GM18511 (cell line): ENCODE measurements around the gene M1AP.
A peak's percentile ranks its signal among the peaks of the same experiment; 100 is the strongest.

Source experiments
- ATAC-seq: cut with Tn5 transposase; IDR thresholded peaks from one replicate; pipeline ENCODE4 v1.9.1; 2021; ENCODE audit warnings: mild to moderate bottlenecking, moderate library complexity; ENCODE audit not compliant: unreplicated experiment

M1AP gene

DNA sequence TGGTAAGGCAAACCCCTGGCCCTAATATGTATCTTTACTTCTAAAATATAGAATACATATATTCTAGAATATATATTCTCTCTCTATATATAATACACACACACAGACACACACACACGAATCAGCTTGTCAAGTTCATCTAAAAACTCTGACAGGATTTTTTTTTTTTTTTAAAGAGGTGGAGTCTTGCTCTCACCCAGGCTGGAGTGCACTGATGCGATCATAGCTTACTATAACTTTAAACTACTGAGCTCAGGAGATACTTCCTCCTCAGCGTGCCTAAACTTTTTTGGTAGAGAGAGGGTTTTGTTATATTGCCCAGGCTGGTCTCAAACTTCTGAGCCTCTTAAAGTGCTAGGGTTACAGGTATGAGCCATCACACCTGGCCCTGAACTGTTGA is 48.5 kb downstream of the M1AP start:
- no peak for ATAC-seq

DNA sequence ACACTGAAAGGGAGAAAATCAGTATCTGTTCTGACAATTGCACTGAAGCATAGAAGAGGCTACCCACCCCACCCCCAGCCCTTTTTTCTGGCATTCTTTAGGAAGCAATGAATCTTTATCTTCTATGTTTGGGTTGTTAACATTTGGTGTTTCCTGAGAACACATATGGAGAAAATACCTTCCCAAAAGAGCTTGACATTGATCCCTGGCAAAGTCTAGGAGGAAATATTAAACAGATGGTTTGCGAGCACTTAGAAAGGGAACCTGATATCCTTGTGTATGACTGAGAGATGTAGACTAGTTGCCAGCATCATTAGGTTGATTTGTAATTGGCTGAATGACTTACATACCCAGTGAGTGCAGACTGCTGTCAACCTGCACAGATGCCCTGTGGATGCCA is 50.7 kb downstream of the M1AP start:
- no peak for ATAC-seq

DNA sequence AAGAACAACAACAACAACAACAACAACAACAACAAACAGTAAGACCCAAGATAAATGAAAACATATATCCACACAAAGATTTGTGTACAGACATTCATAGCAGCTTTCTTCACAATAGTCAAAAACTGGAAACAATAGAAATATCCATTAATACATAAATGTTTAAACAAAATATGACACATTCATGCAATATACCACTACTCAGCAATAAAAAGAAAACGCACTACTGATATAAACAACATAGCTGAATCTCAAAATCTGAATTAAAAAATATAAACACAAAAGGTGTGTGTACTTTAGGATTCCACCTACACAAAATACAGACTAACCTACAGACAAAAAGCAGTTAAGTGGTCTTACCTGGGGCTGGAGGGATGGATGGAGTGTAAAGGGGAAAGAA is 51.5 kb downstream of the M1AP start:
- no peak for ATAC-seq

DNA sequence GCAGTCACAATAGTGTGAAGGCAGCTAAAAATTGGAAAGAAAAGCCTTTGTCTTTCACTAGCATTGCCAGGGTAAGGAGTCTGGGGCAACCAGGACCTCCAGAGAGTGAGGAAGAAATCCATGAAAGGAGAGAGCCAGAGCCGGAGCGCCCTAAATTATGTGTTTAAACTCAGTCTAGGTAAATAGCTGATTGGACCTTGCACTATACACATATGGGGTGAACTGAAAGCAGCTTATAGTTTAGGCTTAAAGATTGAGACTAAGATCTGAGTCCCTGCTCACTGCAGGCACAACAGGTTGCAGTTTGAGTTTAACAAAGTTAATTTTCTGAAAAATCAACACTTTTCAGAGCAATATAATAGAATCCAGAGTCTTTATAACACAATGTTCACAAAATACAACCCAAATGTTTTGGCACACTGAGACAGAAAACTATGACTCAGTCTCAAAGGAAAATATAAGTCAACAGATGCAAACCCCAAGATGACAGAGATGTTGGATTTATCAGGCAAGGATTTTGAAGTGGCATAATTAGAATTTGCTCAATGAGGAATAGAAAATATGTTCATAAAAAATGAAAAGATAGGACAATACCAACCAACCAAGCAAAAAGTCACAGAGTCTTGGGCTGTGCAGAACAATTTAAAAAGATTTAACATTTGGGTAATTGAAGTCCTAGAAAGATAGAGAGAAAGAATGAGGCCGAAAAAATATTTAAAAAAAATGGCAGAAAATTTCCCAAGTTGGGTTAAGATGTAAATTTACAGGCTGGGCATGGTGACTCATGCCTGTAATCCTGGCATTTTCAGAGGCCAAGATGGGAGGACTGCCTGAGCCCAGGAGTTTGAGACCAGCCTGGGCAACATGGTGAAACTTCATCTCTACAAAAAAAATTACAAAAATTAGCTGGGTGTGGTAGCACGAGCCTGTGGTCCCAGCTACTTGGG is 54.0 kb downstream of the M1AP start:
- no peak for ATAC-seq

DNA sequence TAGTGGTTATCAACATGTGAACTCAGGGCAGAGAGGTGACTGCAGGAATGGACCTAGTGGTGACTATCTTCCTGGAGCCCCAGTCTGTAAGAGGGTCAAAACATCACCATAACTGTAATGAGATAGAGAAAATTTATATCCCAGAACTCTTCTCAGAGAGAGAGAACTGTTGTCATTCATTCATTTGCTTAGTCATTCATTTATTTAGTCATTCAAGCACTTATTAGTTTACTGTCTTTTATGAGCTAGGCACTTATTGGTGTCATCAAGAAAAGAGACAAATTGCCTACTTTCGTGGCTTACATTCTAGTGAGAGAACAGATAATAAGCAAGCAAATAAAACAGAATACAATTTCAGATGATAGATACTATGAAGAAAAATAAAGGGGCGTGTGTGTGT is 59.5 kb downstream of the M1AP start:
- no peak for ATAC-seq

DNA sequence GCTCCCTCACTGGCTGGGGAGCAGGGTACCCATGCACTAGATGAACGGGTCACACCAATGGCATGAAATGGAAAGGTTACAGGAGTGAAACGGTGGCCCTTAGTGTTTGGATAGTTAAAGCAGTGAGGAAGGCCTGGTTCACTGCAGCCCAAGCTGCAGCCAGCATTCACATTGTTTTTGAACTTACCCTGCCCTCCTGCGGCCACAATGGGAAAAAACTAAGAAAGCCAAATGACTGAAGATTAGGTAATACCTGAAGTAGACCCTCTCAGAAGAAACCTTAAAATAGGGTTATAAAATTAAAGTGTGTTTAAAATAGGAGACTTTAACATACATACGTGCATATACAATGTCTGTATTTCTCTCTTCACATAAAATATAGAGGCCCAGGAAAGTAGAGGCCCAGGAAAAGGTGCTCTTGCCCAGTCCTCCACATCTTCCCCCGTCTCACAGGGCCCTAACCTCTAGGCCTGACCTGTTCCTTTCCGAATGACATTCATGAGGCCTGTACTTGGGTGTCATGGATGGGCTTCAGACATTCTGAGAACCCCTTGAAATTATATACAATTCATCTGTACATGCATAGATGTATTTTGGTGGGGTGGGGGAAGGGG is 60.4 kb downstream of the M1AP start:
- peak; percentile 79 for ATAC-seq

DNA sequence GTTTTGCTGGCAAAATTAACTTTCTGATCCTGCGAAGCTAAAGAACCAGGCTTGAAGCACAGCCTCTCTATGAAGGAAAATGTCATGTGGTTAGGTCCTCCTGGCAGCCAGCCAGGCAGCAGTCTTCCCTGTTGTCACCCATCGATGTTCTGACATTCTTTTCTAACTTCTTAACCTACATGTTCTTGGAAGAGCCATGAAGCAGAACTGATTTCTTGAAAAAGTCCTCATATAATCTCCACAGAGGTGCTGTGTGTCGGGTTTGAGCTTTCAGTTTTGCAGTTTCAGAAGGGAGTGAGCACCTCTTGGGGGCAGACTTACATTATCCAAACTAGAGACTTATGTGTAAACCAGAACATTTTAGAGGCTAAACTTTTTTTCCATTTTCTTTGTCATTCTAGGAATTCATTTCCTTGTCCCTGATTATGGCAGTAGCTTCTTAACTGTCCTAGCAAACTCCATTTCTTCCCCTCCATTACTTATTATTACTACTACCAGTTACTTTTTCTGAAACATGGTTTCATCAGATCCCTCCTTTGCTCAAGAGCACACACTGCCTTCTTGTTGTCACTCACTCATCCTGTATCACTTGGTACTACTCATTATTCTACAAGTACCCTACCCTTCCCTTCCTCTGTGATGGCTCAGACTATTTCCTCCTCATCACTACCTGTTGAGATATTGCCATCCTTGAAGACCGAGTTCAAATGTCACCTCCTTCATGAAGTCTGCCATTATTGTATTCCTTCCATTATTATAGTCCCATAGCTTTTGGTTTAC is 62.5 kb downstream of the M1AP start:
- no peak for ATAC-seq

DNA sequence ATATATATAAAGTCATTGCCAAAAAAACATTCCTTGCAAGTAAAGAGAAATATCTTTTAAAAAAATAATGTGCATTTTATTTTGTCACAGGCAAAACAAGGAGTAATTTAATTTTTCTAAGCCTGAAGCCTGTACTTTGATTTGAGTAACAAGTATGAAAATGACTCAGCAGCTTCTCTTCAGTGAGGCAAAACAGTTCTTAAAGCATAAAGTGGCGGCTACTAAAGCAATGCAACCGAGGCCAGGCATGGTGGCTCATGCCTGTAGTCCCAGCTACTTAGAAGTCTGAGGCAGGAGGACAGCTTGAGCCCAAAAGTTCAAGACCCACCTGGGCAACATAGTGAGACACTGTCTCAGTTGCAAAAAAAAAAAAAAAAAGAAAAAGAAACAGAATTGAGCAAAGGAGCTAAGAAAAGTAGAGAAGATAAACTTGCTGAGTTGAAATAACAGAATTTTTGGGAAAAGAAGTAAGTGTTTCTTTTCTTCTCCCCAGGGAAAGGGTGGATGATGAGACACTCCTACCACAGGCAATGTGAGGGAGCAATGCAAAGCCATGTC is 64.0 kb downstream of the M1AP start:
- peak; percentile 65 for ATAC-seq

DNA sequence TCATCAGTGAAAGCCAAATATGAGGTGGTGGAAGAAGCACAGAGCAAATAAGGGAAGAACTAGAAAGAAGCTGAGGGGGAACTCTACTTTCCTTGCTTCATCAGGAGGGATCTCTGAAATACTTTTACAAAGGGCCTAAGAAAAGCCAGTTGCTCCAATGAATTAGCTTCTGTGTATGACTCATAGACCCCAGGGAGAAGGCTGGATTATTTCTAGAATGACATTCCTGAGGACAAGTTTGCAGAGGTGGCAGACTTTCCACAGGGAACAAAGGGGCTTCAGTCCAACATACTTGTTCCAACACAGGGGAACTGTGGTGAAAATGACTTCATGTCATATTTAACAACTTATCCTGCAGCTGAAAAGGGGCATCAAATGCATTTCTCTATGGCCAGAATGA is 64.6 kb downstream of the M1AP start:
- ATAC-seq: no peak

DNA sequence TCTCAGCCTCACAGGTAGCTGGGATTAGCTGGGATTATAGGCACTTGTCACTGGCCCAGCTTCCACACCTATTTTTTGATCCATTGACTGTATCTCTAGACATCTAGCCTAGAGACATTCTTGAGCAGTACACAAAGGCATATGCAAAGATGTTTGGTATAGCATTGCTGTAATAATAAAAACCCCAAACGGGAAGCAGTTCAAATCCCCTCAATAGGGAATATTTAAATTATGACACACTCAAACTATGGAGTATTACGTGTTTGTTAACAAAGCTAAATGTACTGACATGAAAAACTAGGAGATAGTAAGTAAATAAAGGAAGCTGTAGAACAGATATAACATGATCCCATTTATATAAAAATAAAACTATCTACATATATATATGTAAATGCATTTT is 65.9 kb downstream of the M1AP start:
- no peak for ATAC-seq

DNA sequence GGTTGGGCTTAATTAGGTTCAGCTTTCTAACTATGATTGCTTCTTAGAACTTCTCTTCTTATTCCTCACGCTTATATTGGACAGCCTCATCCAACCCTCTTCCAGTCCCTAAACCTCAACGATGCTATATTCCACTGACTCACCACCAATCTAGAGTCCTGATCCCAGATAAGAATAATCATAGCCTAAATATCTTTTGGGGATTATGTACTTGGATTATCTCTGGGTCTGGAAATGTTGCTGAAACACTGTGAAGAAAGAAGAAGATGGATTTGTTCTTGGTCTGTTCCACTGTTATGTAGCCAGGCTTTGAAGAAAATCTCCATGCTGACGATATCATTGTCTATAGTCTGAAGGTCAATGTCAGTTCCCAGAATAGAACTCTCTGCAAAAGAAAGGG is 66.7 kb downstream of the M1AP start:
- no peak for ATAC-seq

DNA sequence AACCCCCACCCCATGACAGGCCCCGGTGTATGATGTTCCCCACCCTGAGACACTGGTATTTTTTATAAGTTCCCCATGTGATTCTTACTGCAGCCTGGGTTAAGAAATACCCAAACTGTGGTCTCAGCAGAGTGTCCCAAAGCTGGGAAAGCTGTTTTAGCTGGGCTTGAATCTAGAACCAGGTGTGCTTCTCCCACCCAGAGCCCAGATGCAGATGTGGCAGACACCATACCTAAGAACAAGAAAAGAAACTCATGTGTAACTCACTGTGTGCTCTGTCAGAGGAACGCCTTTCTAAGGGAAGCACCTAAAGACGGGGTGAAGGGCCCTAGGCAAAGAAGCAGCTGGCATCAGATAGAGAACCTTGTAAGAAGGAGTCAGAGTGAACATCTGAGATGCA is 69.7 kb downstream of the M1AP start:
- ATAC-seq: peak; percentile 39

DNA sequence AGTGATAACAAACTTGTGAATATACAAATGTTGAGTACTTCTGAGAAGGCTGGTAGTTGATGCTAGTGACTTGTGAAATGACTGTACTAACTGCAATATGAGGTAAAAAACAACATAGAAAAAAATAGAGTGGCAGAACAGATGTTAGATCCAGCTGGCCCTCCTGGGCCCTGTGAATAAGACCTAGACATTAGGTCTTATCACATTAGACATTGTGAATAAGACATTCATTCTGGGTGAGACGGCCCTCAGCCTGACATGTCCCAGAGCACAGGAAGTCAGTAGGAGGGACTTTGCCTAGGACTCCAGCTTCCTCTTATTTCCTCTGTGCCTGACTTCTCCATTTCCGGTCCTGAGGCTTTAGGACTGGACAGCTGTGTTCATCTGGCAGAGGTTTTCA is 70.7 kb downstream of the M1AP start:
- peak; percentile 49 for ATAC-seq

DNA sequence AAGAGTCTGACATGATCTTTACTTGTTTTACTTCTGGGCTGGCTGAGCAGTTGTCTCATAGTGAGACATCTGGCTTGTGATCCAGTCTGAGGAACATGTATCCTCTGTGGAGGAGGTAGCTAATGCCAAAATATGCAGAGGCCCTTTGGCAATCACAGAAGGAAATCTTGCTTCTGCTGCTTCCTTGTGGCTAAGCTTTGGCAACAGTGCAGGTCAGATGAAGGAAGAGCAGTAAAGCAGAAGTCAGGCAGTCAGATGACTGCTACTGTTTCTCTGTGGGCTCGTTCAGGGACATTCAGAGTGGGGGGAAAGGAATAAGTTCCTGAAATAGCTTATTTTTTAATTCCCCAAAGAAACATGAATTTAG is 71.3 kb downstream of the M1AP start:
- ATAC-seq: peak; percentile 23

DNA sequence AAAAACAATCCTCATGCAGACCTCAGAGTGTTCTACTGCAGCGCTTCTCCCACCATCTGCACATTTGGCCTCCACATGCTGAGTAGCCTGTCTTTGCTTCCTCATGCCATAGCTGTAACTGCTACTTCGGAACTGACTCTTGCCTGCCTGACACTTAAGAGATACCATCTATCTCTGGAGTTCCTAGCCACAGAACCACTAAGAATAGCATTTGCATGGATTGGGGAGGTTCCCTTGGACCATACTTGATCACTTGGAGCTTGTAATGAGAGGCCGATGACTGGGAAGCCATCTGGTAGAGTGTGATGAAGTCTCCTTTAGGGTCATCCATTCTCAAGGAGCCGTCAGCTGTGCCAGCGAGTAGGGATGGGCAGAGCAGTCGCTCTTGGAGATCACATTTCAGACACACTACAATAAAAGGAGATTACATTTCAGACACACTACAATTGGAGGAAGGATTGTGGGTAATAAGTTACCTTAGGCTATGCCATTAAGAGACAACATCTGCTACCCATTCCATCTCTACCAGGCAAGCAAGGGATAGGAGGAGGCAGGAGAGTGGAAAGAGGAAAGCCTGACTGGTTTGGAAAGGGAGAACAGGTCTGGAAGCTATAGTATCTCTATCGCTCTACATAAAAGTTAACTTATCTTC is 71.8 kb downstream of the M1AP start:
- ATAC-seq: no peak

DNA sequence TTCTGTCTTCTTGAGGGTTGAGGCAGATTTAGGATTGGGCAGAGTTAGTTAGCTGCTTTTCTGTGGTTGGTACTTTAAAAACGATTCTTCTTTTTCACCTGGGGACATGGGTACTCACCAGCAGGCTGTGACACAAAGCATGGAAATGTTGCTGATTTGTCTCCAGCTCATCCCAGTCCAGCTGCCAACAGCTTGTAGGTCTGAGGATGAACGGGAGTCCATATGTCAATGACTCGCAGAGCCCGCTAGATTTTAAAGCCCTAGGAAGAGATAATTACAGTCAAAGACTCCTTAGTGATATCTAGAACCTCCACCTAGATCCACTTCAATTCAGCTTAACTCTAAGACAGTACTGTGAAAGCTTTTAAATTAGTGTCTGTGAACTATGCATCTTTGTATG is 72.8 kb downstream of the M1AP start:
- ATAC-seq: no peak

DNA sequence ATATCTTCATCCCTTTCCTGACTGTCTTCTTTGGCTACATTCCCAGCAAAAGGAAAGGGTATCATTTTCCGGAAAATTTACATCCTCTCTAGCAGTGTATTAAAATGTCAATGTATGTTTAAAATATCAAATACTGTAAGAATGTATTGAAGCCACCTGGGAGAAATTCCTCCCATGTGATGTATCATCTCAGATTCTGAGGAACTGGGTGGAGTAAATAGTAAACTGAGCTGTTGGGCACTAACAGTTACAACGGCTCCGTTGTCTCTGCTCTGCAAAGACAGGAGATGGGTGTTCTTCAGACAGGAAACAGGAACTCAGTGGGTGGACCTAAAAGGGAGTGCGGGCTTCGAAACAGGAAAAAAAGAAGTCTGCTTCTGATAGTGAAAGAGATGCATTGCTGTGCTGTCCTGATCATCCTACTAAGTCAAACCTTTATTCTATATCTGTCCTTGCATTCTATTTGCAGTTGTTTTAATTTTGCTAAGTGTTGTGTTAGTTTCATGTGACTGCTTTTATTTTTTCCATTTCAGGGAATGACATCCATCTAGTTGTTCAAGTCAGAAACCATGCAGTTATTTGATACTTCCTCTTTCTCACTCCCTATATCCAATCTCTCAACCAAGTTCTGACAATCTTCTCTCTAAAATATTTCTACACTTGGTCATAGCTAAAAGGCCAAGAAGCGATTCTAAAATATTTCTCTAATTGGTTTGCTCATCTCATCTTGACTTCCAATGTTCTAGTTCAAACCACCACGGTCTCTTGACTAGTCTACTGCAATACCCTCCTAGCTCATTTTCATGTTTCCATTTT is 74.2 kb downstream of the M1AP start:
- peak; percentile 47 for ATAC-seq

DNA sequence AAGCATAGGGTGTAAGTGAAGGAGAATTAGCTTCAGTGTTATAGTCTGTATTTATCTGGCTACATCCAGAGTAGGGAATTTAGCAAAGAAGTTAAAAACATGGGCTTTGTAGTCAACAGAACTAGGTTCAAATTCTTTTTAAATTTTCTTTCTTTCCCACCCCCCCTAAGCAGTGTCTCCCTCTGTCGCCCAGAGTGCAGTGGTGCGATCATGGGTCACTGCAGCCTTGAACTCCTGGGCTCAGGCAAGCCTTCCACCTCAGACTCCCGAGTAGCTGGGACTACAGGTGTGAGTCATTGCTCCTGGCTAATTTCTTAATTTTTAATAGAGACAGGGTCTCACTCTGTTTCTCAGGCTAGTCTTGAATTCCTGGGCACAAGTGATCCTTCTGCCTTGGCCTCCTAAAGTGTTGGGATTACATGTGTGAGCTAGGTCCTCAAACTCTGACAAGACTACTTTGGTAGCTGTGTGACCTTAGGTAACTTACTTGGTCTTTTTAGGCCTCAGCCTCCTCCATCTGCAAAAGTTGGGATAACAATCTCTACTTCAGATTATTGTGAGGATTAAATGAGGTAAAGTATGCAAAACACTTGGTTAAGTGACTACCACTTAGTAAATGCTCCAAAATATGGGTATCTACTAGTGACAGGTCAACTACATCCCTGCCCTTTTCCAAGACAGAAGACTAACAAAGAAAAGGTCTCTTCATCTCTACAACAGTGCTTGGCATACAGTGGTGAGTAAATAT is 75.8 kb downstream of the M1AP start:
- no peak for ATAC-seq

DNA sequence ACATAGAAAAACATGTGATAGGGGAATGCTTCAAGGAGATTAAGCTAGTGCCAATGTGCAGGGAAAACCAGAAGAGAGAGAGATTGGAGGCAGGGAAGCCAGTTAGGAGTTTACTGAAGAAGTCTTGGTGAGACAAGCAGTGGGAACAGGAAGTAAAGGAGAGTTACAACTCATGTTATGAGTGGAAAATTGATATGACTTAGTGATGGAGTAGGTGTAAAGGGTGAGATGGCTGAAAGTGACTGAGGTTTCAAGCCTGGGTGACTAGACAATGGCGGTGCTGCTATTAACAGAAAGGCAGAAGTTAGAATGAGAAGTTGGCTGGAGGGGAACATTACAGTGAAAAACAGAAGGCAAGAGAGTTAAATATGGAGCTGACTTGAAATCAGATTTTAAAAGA is 77.1 kb downstream of the M1AP start:
- ATAC-seq: peak; percentile 72
